GM21528 (cell line): Measurements from ENCODE around the gene KRTAP17-1.
"Not testable (repeated sequence)": the region's sequence is repeated elsewhere in the genome, so short reads cannot be mapped to it uniquely, and the experiment has no call there.

Experiments
- ATAC-seq: cut with Tn5 transposase; IDR thresholded peaks from one replicate; pipeline ENCODE4 v1.9.1; 2021; ENCODE audit warnings: mild to moderate bottlenecking, moderate library complexity; ENCODE audit not compliant: unreplicated experiment, low FRiP score

KRTAP17-1 gene

DNA sequence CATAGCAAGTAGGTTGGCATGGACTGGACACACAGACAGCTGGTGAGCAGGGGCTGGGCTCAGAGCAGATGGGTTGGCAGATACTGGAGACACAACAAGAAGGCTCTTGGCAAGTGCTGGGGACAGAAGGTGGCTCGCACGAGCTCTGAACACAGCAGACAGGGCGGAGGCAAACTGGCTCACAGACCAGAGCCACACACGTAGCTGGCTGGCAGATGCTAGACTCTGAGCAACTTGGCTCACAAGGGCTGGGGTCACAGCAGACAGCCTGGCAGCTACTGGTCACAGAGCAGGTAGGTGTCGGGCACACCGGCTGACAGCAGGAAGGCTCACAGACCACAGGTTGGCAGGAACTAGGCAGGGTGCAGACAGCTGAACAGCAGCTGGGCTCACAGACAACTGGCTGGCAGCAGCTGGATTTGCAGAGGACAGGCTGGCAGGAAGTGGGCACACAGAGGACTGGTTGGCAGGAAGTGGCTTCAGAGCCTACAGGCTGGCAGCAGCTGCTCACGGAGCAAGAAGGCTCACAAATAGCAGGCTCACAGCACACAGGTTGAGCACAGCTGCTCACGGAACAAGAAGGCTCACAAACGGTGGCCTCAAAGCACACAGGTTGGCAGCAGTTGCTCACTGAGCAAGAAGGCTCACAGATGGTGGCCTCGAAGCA lies 7.1 kb downstream of the KRTAP17-1 start:
- ATAC-seq, result no peak

DNA sequence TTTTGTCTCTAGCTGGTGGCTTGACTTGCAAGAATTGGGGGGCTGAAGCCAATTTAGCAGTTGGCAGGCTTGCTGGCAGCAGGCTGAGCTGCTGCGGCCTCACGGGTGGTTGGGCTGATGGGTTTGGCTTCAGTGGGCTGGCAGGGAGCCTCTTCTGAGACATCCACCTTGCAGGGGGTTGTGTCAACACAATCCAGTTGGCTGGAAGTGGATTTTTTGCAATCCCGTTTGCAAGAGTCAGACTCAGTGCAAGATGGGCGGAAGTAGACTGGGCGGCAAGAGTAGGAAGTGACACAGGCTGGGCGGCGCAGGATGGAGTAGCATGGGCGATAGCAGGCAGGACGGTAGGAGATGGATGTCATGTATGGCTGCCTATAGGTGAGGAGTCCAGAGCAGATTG lies 7.9 kb downstream of the KRTAP17-1 start:
- no peak for ATAC-seq

DNA sequence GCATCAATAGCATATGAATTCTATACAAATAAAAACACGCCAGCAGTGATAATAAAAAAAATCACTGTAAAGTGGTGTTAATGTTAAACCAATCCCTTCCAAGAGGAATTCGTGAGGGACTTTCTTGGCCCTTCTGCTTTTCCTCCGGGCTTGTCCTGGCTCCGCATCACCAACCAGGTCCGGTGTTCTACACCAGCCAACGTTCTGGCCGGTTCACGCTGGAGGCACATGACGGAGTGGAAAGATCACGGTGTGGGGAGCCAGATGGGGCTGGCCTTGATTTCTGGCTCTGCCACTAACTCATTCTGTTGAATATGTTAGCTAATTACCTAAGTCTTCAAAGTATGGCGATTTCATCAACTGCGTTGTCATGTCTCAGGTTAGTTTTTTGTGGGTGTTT lies 11.4 kb downstream of the KRTAP17-1 start:
- no peak for ATAC-seq

DNA sequence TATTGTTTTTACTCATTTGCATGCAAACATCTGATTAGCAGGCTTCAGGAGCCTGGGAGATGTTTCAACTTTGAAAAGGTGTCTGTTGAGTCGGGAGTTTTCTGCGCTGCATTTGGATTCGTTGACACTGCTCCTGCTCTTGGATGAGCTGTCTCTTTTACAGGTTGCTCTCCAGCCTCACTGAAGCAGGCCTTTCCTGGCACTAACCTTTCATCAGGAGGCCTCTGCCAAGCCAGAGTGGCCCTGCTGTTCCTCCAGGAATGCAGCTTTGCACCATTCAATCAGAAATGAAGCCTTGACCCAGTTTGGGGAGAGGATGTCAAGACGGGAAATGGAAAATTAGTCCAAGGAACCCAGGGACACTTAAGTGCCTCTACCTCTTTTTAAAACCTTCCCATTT lies 12.5 kb downstream of the KRTAP17-1 start:
- ATAC-seq, result no peak

DNA sequence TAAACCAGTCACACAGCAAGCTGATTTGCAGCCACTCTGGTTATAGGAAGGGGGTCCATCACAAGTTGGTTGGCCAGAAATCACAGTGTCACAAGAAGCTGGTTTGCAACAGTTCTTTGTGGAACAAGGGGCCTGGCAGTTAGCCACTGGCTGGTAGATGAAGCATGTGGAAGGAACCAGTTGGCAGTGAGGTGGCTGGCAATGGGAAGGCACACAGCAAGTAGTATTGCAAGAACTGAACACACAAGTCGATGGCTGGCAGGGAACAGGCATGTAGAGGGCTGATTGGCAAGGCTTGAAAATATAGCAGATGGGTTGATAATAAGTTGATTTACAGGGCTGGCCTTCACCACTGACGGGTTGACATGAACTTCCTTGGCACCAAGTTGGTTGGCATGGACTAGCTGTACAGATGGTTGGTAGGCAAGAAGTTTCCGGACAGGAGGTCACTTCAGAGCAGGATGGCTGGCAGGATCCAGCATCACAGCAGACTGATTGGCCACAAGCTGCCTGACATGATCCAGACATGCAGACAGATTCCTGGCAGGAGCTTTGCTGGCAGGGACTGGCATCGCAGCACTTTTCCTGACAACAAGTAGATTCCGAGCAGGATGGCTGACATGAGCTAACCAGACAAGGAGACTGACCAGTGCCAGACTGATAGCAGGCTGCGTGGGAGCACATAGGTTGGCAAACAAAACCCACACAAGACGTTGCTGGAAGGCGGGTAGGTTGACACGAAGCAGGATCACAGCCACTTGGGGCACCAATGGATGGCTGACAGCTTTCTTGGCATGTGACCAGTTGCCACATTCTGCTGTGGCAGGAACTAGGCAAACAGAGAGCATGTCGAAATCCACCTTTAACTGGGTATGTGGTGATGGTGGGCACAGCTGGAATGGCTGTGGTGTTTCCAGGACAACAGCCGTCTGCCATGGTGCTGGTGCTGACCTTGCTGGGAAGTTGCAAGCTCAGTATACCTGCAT lies 13.3 kb downstream of the KRTAP17-1 start, which contains the start of gene KRTAP29-1:
Gene KRTAP29-1, minus strand, starts transcription at position 936 of the 986 bp plus-strand sequence. Its CDS starts 0 bp downstream, at position 936.
- no peak for ATAC-seq

DNA sequence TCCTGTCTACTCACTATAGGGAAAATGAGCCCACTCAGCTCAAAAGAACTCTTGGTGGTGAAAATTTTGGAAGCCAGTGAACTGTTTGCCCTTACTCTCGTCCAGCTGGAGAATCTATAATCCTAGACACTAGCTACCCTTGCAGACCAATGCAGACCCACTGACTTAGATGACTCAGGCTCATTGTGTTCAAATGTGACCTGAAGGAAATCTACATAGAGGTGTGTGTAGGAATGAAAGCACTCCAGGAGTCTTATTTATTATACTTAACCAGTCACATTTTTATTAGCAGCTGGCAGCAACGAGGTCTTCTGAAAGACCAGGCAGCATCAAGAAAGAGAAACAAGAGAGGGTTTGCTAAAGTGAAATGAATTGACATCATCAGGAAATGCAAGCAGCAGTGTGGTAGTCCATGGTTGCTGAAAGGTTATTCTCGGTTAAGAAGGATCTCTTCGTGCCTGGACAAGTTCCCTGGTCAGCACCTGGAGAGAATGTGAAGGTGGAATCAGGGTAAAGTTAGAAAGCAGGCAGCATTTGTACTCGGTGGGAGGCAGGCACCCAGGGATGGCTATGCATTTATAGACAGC lies 14.2 kb downstream of the KRTAP17-1 start:
- no peak for ATAC-seq

DNA sequence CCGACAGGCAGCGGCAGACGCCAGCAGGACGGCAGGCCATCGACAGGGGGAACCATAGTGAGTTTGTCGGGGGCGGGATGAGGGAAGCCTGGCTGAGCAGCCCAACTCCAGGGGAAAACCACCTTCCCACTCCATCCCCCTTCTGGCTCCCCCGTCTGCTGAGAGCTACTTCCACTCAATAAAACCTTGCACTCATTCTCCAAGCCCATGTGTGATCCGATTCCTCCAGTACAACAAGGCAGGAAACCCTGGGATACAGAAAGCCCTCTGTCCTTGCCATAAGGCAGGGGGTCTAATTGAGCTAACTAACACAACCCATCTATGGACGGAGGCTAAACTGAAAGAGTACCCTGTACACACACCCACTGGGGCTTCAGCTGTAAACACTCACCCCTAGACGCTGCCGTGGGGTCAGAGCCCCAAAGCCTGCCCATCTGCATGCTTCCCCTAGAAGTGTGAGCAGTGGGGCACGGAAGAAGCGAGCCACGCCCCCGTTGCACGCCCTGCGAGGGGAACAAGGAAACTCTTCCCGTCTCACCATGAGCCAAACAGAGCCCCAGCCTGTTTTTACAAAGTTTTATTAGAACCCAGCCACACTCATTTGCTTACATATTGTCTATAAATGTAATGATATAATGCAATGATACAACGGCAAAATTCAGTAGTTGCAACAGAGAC lies 16.9 kb downstream of the KRTAP17-1 start:
- no peak for ATAC-seq

DNA sequence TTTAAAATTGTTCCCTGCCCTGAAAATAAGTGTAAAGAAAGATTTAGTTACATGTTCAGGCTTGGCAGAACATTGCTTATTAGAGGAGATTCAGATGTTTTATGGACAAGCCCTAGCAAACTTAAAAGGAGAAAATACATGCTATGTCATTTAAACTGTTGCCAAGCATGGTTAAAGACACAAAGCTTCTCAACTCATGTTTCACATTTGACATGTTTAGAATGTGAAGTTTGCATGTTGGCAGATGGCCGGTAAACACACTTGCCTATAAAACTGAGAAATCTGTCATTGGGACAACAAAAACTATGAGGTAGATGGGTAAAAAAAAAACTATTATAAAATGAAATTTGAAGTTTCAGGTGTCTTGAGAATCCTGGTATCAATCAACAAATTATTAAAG lies 18.7 kb downstream of the KRTAP17-1 start:
- ATAC-seq, result no peak

DNA sequence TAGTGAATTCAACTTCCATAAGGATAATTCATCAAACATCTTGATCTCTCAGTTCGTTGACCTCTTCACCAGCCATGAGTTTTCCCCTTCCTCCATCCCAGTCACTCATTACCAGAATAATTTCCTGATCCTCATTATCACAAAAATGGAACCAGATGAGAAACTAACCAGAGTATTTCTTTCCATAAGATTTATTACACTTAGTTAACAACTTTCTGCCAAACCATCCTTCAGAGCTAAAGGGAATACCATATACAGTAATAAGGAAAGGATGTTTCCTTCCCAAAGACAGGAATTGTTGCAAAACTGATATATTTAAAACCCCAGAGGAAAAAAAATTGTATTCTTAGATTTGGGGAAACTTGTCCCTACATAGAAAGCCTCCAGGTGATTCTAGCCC lies 21.5 kb downstream of the KRTAP17-1 start:
- ATAC-seq, result no peak

DNA sequence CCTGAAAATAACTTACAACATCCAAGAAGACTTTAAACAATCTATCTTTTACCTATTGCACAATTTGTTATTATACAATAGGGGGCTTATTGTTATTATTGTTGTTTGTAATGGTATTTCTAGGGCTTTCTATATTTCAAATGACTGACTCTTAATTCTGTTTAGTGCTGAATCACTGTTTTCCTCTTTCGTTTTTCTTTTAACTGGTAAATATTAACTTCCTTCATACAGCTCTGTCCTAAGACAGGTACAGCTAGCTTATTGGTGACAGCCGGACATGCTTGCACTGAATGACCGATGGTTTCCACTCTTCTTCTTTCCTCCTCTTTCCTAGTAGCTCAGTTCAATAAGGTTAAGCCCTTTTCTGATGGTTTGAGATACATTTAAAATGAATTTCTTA lies 28.5 kb downstream of the KRTAP17-1 start:
- ATAC-seq, result no peak

DNA sequence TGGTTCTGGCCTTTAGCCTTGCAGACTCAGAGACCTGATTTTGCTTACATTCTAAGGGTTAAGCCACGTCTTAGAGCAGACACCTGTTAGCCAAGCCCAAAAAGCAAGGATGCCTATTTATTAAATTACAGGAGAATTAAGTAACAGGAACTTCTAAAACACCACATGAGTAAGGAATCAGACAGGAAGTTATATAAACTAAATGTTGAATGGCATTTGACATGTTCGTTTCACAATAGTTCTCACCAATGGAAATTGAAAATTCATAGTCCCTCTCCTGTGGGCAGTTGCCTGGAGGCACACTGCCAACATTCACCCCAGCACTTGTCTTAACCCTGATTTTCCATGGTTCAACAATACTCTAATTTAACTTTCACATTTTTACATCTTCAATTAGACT lies 31.0 kb downstream of the KRTAP17-1 start:
- no peak for ATAC-seq

DNA sequence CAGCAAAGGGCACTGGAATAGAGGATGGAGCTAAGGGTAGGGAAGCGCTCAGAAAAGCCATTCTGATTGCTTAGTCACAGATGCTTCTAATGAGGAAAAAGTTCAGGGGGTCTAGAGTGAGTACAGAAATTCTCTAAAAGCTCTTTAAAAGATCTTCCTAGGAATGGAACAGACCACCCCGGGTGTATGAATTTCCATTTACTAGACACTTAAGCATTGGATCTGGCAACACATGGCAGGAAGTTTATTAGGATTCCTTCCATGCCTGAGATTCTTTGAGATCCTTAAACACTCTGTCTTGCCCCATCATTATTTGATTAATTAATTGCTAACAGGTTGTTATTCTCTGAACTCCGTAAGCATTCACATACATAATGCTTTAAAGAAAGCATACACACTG lies 31.5 kb downstream of the KRTAP17-1 start:
- ATAC-seq, result no peak

DNA sequence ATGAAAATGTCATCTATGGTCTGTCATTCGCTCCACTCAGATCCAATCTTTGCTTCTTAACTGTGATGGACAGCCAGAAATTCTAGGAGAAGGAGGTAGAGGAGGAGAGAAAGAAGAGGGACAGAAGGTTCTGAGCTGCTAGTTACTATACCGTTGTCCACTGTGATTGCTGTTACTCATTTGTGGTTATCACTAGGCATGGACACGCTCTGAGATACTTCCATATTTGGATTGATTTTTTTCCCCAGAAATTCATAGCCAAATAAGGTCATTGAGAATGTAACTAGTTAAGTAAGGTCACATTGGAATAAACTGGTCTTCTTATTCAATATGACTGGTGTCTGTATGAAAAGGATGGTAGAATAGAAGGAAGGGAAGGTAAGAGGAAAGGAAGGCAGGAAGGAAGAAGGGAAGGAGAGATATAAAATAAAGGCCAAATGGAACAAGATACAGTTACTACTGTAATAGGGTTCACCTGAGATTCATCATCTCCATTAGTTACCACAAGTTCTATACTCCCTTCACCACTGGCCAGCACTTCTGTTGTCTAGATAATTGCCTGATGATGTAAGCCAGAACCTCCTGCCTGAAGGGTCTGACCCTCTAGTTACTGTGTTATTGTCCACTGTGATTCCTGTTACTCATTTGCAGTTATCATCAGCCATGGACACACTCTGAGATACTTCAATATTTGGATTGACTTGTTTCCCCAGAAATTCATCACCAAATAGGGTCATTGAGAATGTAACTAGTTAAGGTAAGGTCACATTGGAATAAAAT lies 37.1 kb downstream of the KRTAP17-1 start:
- ATAC-seq, result no peak

DNA sequence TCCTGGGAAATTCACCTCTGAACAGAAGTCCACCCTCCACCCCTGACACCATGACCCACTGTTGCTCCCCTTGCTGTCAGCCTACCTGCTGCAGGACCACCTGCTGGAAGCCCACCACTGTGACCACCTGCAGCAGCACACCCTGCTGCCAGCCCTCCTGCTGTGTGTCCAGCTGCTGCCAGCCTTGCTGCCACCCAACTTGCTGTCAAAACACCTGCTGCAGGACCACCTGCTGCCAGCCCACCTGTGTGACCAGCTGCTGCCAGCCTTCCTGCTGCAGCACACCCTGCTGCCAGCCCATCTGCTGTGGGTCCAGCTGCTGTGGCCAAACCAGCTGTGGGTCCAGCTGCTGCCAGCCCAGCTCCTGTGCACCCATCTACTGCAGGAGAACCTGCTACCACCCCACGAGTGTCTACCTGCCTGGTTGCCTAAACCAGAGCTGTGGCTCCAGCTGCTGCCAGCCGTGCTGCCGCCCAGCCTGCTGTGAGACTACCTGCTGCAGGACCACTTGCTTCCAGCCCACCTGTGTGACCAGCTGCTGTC lies 39.8 kb downstream of the KRTAP17-1 start, which contains the start of gene KRTAP9-7:
Gene KRTAP9-7, plus strand, starts transcription at position 51 of the 543 bp plus-strand sequence. Its CDS starts 0 bp downstream, at position 51.
- not testable (repeated sequence) for ATAC-seq

DNA sequence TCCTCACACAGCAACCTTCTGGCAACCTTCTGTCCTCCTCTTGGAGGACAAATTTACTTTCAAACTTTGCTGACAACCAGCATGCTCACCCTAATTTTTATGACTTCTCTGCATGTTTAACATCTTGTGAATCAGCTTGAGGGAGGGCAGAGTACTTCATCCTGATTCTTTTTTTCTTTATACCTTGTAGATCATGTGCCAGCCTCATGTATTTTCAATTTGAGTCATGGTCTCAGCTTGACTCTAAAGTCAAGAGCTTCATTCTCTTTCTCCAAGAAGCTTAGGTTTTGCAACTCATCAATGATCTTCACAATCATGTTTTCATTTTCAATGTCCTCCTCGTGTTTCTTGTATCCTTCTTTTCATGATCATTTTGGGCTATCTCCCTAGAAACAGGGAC lies 43.7 kb downstream of the KRTAP17-1 start:
- no peak for ATAC-seq

DNA sequence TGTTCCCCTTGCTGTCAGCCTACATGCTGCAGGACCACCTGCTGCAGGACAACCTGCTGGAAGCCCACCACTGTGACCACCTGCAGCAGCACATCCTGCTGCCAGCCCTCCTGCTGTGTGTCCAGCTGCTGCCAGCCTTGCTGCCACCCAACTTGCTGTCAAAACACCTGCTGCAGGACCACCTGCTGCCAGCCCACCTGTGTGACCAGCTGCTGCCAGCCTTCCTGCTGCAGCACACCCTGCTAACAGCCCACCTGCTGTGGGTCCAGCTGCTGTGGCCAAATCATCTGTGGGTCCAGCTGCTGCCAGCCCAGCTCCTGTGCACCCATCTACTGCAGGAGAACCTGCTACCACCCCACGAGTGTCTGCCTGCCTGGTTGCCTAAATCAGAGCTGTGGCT lies 44.2 kb downstream of the KRTAP17-1 start:
- ATAC-seq, result not testable (repeated sequence)

DNA sequence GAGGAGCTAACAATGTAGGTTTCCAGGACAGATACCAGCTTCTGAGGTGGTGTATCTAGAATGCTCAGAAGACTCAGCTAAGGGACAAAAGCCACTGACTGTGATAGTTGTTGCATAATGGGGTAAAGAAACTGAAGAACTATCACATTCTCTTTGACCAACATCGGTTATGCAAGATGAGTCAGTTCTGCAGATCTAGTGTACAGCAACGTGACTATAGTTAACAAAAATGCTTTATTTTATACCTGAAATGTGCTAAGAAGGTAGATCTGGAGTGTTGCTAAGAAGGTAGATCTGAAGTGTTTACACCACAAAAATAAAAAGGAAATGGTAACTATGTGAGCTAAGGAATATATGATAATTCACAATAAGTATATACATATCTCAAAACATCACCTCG lies 47.8 kb downstream of the KRTAP17-1 start:
- ATAC-seq, result no peak

DNA sequence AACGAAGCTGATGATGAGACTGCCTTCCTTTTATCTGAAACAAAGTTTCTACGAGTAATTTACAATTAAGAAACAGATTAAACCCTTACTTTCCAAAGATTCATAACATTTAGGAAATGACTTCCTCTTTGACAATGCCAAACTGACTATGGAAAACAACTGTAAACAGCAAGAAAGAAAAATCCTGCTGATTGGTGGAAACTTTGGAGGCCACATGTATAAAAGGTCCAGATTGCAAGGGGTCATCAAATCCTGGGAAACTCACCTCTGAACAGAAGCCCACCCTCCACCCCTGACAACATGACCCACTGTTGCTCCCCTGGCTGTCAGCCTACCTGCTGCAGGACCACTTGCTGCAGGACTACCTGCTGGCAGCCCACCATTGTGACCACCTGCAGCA lies 50.4 kb downstream of the KRTAP17-1 start, which contains the start of gene KRTAP9-6:
Gene KRTAP9-6, plus strand, starts transcription at position 301 of the 400 bp plus-strand sequence. Its CDS starts 0 bp downstream, at position 301.
- ATAC-seq, result no peak
